ENCODE data around the gene DPEP1. TPM values are rescaled to one million over a fixed set of nuclear protein-coding genes. Genes with fewer than 3 reads are reported as not detected.

DPEP1 gene
- total RNA-seq, 1 experiment from 2014 or later = 1.1 TPM

DNA sequence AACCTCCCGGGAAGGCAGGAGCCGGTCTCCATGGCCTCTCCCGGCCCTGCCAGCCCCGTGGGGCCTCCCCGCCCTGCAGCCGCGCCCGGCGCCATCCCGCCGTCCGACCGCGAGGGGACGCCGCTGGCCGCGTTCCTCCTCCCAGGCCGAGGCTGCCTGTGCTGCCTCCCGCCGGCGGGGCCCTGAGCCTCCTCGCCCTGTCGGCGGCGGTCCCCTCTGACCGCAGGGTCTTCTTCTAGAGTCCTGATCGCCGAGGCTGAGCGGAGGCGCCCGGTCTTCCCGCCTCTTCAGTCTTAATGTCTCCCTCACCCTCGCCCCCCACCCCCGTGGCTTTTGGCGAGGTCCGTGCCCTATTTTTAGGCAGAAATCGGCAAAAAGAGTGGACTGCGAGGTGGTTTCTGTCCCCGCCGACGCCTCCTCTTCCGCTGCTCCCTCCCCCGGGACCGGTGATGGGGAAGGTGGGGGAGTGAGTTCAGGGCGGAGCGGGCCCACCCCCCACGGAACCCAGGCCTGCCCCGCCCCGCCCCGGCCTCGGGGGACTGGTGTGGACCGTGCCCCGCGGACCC is 38.7 kb upstream of the DPEP1 start:
- Histone ChIP-seq H3K4me2 (ENCODE audit: insufficient read depth, insufficient read length, low read length) (peak overlapping the region; percentile 42), H4K20me1 (ENCODE audit: control insufficient read depth, insufficient read depth, insufficient read length) (no peaks in the 10 kb centered on the region), H2AFZ (ENCODE audit: low read length) (no peak overlapping the region), H4K91ac (ENCODE audit: insufficient read length, low read depth, low read length) (no peak overlapping the region), H3K56ac (ENCODE audit: insufficient read length, low read depth, low read length) (no peak overlapping the region), H3K14ac (ENCODE audit: insufficient read depth, low read length) (peak overlapping the region; percentile 77; the same call in 1 of the 2 replicates), H3K4ac (ENCODE audit: low read depth, low read length) (no peak overlapping the region), H2BK12ac (ENCODE audit: insufficient read length, low read depth, low read length) (no peak overlapping the region), H2BK15ac (ENCODE audit: low read depth, low read length) (no peak overlapping the region), H3K27ac (ENCODE audit: insufficient read length, low read depth, low read length) (no peak overlapping the region), H3K79me1 (ENCODE audit: insufficient read depth, low read depth, low read length, poor library complexity, severe bottlenecking) (no peaks in the 10 kb centered on the region), H3K23ac (ENCODE audit: insufficient read length, low read depth, low read length) (no peak overlapping the region), H2AK5ac (ENCODE audit: insufficient read length, low read length) (no peak overlapping the region), H4K5ac (ENCODE audit: insufficient read length, low read depth, low read length) (no peak overlapping the region), H2BK20ac (ENCODE audit: low read depth, low read length, poor library complexity, severe bottlenecking) (no peak overlapping the region), H3K4me1 (ENCODE audit: insufficient read depth, low read length) (no peaks in the 10 kb centered on the region), H3K79me2 (ENCODE audit: insufficient read depth, low read length) (no peaks in the 10 kb centered on the region), H3K9ac (ENCODE audit: extremely low read depth, insufficient read length, low read length) (no peak overlapping the region), H2BK120ac (ENCODE audit: low read depth, low read length, poor library complexity, severe bottlenecking) (no peak overlapping the region), H3K27me3 (ENCODE audit: insufficient read depth, low read length) (peaks cover 3% of the 10 kb centered on the region; the same call in 1 of the 2 replicates), H3K18ac (ENCODE audit: insufficient read length, low read depth, low read length) (peak overlapping the region; percentile 43), H2BK5ac (ENCODE audit: insufficient read length, low read length) (no peak overlapping the region), H3K9me3 (ENCODE audit: control insufficient read depth, low read depth, low read length) (no peaks in the 10 kb centered on the region), H3K23me2 (ENCODE audit: insufficient read length, low read depth, low read length, poor library complexity, severe bottlenecking) (peaks cover 11% of the 10 kb centered on the region), H4K8ac (replicated peaks; ENCODE audit: insufficient read length, low read depth, low read length) (no peak overlapping the region), H3T11ph (ENCODE audit: low read length) (no peak overlapping the region)
- H3K4me3 Mint-ChIP-seq = peak overlapping the region; percentile 65 to 86
- TF ChIP-seq, protein P1, sequence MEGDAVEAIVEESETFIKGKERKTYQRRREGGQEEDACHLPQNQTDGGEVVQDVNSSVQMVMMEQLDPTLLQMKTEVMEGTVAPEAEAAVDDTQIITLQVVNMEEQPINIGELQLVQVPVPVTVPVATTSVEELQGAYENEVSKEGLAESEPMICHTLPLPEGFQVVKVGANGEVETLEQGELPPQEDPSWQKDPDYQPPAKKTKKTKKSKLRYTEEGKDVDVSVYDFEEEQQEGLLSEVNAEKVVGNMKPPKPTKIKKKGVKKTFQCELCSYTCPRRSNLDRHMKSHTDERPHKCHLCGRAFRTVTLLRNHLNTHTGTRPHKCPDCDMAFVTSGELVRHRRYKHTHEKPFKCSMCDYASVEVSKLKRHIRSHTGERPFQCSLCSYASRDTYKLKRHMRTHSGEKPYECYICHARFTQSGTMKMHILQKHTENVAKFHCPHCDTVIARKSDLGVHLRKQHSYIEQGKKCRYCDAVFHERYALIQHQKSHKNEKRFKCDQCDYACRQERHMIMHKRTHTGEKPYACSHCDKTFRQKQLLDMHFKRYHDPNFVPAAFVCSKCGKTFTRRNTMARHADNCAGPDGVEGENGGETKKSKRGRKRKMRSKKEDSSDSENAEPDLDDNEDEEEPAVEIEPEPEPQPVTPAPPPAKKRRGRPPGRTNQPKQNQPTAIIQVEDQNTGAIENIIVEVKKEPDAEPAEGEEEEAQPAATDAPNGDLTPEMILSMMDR (conservative IDR thresholded peaks at IDR 0.05) = peak; percentile 84
- peaks cover 60% of the 10 kb centered on the region for H3K27me3 Mint-ChIP-seq (ENCODE audit: low read depth)
- no peaks in the 10 kb centered on the region for H3K9me3 Mint-ChIP-seq
- peaks cover 2 to 6% of the 10 kb centered on the region in 2 experiments; a peak in 2 of 4 replicates for H3K4me1 Mint-ChIP-seq
- H3K36me3 Mint-ChIP-seq (ENCODE audit: insufficient read depth in 1 of 3, low read depth in 3 of 3) = peaks cover 0 to 6% (median 4%) of the 10 kb centered on the region in 3 experiments; a peak in 5 of 7 replicates
- no CpG with 5 or more reads among the region's 55 CpGs for WGBS (ENCODE audit: extremely low coverage, insufficient read length, low lambda C conversion rate)
- DNase-seq = peak; percentile 85
- H3K27ac Mint-ChIP-seq = no peak overlapping the region

Data from H9 (cell line).